Gastroesophageal sphincter (tissue), 4 donors: ENCODE data around the gene TSPAN15. TPM values are rescaled to one million over a fixed set of nuclear protein-coding genes. Genes with fewer than 3 reads are reported as not detected.

ENCODE experiments used
- ATAC-seq: fragments of 150-250 bp; one replicate; pipeline ENCODE4 v1.9.1; 2016; ENCODE audit warnings: mild to moderate bottlenecking, moderate library complexity
- H3K27ac ChIP-seq, 4 donors: fragments of 200-600 bp; sonication (generic) in 3 of 4; 1 replicate in 3 of 4; 2 replicates in 1 of 4; pipeline ENCODE4 v1.5.1; 2016 to 2019
- H3K27me3 ChIP-seq: fragments of 200-600 bp; sonication (generic); one replicate; pipeline ENCODE4 v1.5.1; 2019
- H3K36me3 ChIP-seq, 2 donors: fragments of 200-600 bp; sonication (generic); one replicate each; pipeline ENCODE4 v1.5.1; 2019; ENCODE audit warnings: control low read depth in 1 of 2
- H3K4me1 ChIP-seq, 3 donors: fragments of 200-600 bp; sonication (generic); 1 replicate in 2 of 3; 2 replicates in 1 of 3; pipeline ENCODE4 v1.5.1; 2016 to 2019; ENCODE audit warnings: control low read depth in 2 of 3
- H3K4me3 ChIP-seq, 2 donors: fragments of 200-600 bp; sonication (generic); one replicate each; pipeline ENCODE4 v1.5.1; 2019; ENCODE audit warnings: mild to moderate bottlenecking in 1 of 2, moderate library complexity in 1 of 2
- H3K9me3 ChIP-seq, 3 donors: fragments of 200-600 bp; sonication (generic); one replicate each; pipeline ENCODE4 v1.5.1; 2017 to 2019; ENCODE audit warnings: control low read depth in 2 of 3
- CTCF ChIP-seq, 4 experiments: fragments of 200-600 bp in 2 of 4; fragments of 450-650 bp in 2 of 4; sonication (generic) in 1 of 4; IDR thresholded peaks; one replicate each; pipeline ENCODE4 v1.5.1; 2017 to 2019; ENCODE audit warnings: antibody characterized with exemption in 4 of 4, mild to moderate bottlenecking in 2 of 4, moderate library complexity in 2 of 4
- EP300 ChIP-seq: sonication (generic); formaldehyde crosslinking; IDR thresholded peaks from one replicate; pipeline ENCODE4 v1.6.1; 2017; ENCODE audit warnings: antibody characterized with exemption, mild to moderate bottlenecking
- POLR2A ChIP-seq, 2 donors: fragments of 450-650 bp; IDR thresholded peaks; one replicate each; pipeline ENCODE4 v1.6.1; 2017; ENCODE audit warnings: antibody characterized with exemption in 2 of 2, mild to moderate bottlenecking in 2 of 2, moderate library complexity in 1 of 2
- POLR2AphosphoS5 ChIP-seq: sonication (generic); formaldehyde crosslinking; IDR thresholded peaks from one replicate; pipeline ENCODE4 v1.6.1; 2017; ENCODE audit warnings: antibody characterized with exemption
- WGBS, 2 donors: methylation state at CpG; one replicate each; pipeline ENCODE4 v1.1.5; 2018; ENCODE audit warnings: low coverage in 1 of 2; 5-methylcytosine and 5-hydroxymethylcytosine counted together
- total RNA-seq, 4 donors: library from RNA; depleted of rRNA; stranded (reverse); fragments of >200 nt; gene quantifications; one replicate each; pipeline ENCODE4 v1.1.0, GENCODE V29; 2016

Gene TSPAN15
- total RNA-seq, 4 donors from 2014 or later, result 51.9 to 66.7 (median 58.1) TPM

DNA sequence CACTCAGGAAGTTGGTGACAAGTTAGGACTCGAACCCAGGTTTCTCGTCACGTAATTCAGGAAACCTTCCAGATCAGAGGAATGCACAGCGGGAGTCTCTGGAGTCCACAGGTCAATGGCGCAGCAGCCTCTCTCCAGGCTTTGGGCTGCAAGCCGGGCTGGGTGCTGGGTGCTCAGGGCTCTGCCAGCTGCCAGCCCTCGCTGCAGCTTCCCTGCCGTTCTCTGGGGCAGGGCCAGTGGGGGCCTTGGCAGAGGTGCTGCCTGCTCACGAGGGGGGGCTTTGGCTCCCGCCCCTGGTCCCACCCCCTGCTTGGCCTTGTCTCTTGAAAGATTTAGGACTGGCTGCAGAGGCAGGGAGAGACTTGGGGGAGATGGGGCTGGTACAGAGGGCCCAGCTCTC is 34.6 kb upstream of the TSPAN15 start, which contains the start of gene TACR2:
Gene TACR2 (minus strand): TSS at position 224 of the 400 bp plus-strand sequence. CDS start 595 bp downstream, outside the sequence.
- Histone ChIP-seq H3K27ac (peak within 1 kb of the TSS; percentile 58 to 96 (median 92)), H3K4me3 (peak within 1 kb of the TSS; percentile 50 to 51), H3K36me3 (no peaks in the 10 kb centered on the region), H3K9me3 (no peaks in the 10 kb centered on the region), H3K4me1 (peaks cover 0 to 85% (median 5%) of the 10 kb centered on the region in 3 donors), H3K27me3 (no peaks in the 10 kb centered on the region)
- TF ChIP-seq CTCF (IDR thresholded peaks at IDR 0.05), result no peak
- peak; percentile 96 for TF ChIP-seq POLR2AphosphoS5
- TF ChIP-seq POLR2A (IDR thresholded peaks at IDR 0.05), result peak; percentile 32 to 82
- 20% methylated on average over 2 of the region's 10 CpGs; no CpG with 5 or more reads in 1 of the 2 donors for WGBS, 2 donors
- peak; percentile 79 for ATAC-seq

- WGBS, 2 donors, result 25 to 45% methylated on average over 1 to 8 of the region's 11 CpGs
- no peaks in the 10 kb centered on the region for H3K27me3 ChIP-seq
- peaks cover 0 to 84% (median 4%) of the 10 kb centered on the region in 3 donors for H3K4me1 ChIP-seq
- TF ChIP-seq POLR2A (IDR thresholded peaks at IDR 0.05), result no peak
- no peak for TF ChIP-seq CTCF (IDR thresholded peaks at IDR 0.05)
- TF ChIP-seq EP300, result no peak
- no peak for TF ChIP-seq POLR2AphosphoS5
- no peaks in the 10 kb centered on the region for H3K9me3 ChIP-seq
- ATAC-seq, result no peak
- peak overlapping the region; percentile 58 to 96 (median 92) for H3K27ac ChIP-seq
- H3K4me3 ChIP-seq, result peak overlapping the region; percentile 50 to 51
- no peaks in the 10 kb centered on the region for H3K36me3 ChIP-seq
These were observed 33.7 kb upstream of the TSPAN15 start for GRCh38 chr10:69417542-69417941.

DNA sequence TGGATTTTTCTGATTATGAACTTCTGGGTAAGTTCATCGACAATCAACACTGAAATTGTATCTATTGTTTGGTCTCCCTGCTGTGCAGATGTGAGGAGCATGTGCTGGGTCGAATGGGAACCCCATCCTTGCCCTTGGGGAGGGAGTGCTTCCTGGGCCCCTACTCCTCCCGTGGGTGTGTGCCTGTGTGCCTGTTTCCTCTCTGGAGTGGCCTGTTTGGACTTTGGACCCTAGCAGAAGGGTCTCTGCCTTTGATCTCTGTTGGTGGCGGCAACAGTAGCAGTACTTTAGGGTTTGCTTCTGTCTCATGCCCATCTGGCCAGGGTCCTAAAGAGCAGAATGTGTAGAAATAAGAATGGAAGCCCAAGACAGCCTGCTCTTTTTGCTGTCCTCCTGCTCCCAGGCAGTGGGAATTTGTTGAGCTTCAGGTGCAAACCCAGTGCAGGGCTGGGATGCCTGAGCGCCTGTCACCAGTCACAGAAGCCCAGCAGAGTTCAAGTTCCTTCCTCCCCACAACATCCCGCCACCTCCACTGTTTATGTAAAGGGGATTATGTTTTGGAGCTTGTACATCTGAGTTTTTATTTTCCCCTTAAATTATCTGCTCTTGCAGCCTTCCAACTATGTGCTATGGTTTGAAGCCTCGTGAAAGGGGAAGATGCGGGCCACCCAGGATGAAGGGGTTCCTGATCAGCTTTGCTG is 33.1 kb upstream of the TSPAN15 start:
- TF ChIP-seq EP300, result no peak
- no peak for TF ChIP-seq POLR2A (IDR thresholded peaks at IDR 0.05)
- TF ChIP-seq CTCF (IDR thresholded peaks at IDR 0.05), result no peak
- TF ChIP-seq POLR2AphosphoS5, result no peak
- H3K36me3 ChIP-seq, result no peaks in the 10 kb centered on the region
- H3K27me3 ChIP-seq, result no peaks in the 10 kb centered on the region
- peaks cover 0 to 84% (median 0%) of the 10 kb centered on the region in 3 donors for H3K4me1 ChIP-seq
- no peak for ATAC-seq
- H3K27ac ChIP-seq, result peak overlapping the region; percentile 58 to 96 (median 92)
- H3K9me3 ChIP-seq, result no peaks in the 10 kb centered on the region
- WGBS, 2 donors, result 11 to 60% methylated on average over 4 to 5 of the region's 8 CpGs
- peak overlapping the region; percentile 7 to 51 for H3K4me3 ChIP-seq

- no peaks in the 10 kb centered on the region for H3K27me3 ChIP-seq
- TF ChIP-seq POLR2AphosphoS5, result no peak
- TF ChIP-seq EP300, result no peak
- TF ChIP-seq POLR2A (IDR thresholded peaks at IDR 0.05), result no peak
- no peak for TF ChIP-seq CTCF (IDR thresholded peaks at IDR 0.05)
- H3K4me1 ChIP-seq, result peaks cover 0 to 78% (median 0%) of the 10 kb centered on the region in 3 donors
- 90 to 100% methylated on average over 2 to 9 of the region's 18 CpGs for WGBS, 2 donors
- H3K27ac ChIP-seq, result peak overlapping the region; percentile 24 to 96 (median 92)
- no peak overlapping the region for H3K4me3 ChIP-seq
- H3K9me3 ChIP-seq, result no peaks in the 10 kb centered on the region
- H3K36me3 ChIP-seq, result no peaks in the 10 kb centered on the region
- ATAC-seq, result no peak
These were observed 32.0 kb upstream of the TSPAN15 start for GRCh38 chr10:69419096-69419743.
